Tibial artery (tissue), 4 donors: ENCODE results near the gene CA9.

ENCODE experiments used
- DNase-seq, 2 donors: peaks; one replicate each; pipeline ENCODE4 v3.0.0-alpha.2; 2019
- H3K27ac ChIP-seq, 2 donors: fragments of 200-600 bp; sonication (generic) in 1 of 2; 1 replicate in 1 of 2; 2 replicates in 1 of 2; pipeline ENCODE4 v1.5.1; 2018 to 2019; ENCODE audit warnings: mild to moderate bottlenecking in 1 of 2
- H3K27me3 ChIP-seq, 2 donors: fragments of 200-600 bp; sonication (generic) in 1 of 2; one replicate each; pipeline versions ENCODE4 v1.5.1 to v1.6.0; 2016 to 2019
- H3K36me3 ChIP-seq, 3 donors: fragments of 200-600 bp; sonication (generic) in 2 of 3; one replicate each; pipeline ENCODE4 v1.5.1; 2016 to 2019; ENCODE audit warnings: mild to moderate bottlenecking in 2 of 3
- H3K4me1 ChIP-seq, 4 donors: fragments of 200-600 bp; sonication (generic) in 2 of 4; 1 replicate in 3 of 4; 2 replicates in 1 of 4; pipeline ENCODE4 v1.5.1; 2016 to 2019
- H3K4me3 ChIP-seq, 2 donors: fragments of 200-600 bp; sonication (generic) in 1 of 2; 1 replicate in 1 of 2; 2 replicates in 1 of 2; pipeline ENCODE4 v1.5.1; 2018 to 2019; ENCODE audit warnings: mild to moderate bottlenecking in 2 of 2
- H3K9me3 ChIP-seq, 3 donors: fragments of 200-600 bp; sonication (generic) in 1 of 3; one replicate each; pipeline ENCODE4 v1.5.1; 2016 to 2019
- intact Hi-C: fragments of 100-400 bp; cut with DNase I; formaldehyde crosslinking; loops from one replicate; pipeline ENCODE4 v1.15.0; 2023; ENCODE audit warnings: low total_unique reads
- TF ChIP-seq, protein P1 (sequence below), 2 experiments: fragments of 200-600 bp in 1 of 2; fragments of 450-650 bp in 1 of 2; IDR thresholded peaks; one replicate each; pipeline ENCODE4 v1.5.1; 2017 to 2019; ENCODE audit warnings: antibody characterized with exemption in 2 of 2, mild to moderate bottlenecking in 1 of 2, moderate library complexity in 1 of 2

The CA9 gene

DNA sequence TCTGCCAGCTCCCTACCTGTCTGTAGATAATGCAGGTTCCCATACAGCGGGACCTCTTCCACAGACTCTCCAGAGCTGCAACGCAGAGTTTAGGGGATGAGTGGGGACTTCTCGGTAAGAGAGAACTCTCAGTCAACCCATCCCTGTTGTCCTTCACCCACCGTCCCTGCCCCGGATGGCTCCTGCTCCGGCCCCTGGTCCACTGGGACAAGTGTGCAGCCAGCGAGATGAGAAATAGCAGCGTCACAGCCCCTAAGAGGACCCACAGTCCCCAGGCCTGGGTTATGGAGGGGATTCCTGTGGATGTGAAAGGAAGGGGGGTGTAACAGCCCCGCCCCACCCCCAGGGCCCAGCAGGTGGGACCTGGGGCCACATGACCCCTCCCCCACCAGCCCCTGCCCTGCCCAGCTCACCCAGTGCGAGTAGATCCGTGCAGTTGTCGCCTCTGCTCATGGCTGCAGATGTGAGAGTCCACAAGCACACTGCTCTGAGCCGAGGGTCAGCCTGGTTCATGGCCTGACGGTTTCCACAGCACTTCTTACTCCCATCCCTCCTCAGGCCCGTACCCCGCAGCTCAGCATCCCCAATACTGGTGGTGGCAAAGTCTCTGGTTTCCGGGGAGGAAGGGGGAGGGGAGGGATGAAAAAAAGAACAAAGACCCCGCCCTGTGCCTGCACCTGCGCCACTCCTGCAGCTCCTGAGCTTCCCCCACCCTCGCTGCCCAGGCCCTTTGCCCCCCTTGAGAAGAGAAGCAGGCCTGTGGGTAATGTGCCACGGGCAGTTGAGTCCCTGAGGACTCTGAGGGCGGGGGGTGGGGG, 23.2 kb upstream of the CA9 start, which contains the start of gene SIT1:
TSS of gene SIT1 (minus strand) at position 591 of the 818 bp plus-strand sequence. CDS start at position 513, 78 bp downstream.
- H3K27ac ChIP-seq: peak within 1 kb of the TSS; percentile 55 to 70
- peaks cover 0 to 20% (median 10%) of the 10 kb centered on the region in 4 donors for H3K4me1 ChIP-seq
- H3K4me3 ChIP-seq: peak within 1 kb of the TSS in 1 of 2 donors; percentile 8
- no peaks in the 10 kb centered on the region for H3K27me3 ChIP-seq
- TF ChIP-seq, protein P1, sequence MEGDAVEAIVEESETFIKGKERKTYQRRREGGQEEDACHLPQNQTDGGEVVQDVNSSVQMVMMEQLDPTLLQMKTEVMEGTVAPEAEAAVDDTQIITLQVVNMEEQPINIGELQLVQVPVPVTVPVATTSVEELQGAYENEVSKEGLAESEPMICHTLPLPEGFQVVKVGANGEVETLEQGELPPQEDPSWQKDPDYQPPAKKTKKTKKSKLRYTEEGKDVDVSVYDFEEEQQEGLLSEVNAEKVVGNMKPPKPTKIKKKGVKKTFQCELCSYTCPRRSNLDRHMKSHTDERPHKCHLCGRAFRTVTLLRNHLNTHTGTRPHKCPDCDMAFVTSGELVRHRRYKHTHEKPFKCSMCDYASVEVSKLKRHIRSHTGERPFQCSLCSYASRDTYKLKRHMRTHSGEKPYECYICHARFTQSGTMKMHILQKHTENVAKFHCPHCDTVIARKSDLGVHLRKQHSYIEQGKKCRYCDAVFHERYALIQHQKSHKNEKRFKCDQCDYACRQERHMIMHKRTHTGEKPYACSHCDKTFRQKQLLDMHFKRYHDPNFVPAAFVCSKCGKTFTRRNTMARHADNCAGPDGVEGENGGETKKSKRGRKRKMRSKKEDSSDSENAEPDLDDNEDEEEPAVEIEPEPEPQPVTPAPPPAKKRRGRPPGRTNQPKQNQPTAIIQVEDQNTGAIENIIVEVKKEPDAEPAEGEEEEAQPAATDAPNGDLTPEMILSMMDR (IDR thresholded peaks at IDR 0.05): no peak
- no peaks in the 10 kb centered on the region for H3K9me3 ChIP-seq
- intact Hi-C loops: no loop called here
- DNase-seq: peak in 1 of 2 donors; percentile 66
- no peaks in the 10 kb centered on the region for H3K36me3 ChIP-seq

DNA sequence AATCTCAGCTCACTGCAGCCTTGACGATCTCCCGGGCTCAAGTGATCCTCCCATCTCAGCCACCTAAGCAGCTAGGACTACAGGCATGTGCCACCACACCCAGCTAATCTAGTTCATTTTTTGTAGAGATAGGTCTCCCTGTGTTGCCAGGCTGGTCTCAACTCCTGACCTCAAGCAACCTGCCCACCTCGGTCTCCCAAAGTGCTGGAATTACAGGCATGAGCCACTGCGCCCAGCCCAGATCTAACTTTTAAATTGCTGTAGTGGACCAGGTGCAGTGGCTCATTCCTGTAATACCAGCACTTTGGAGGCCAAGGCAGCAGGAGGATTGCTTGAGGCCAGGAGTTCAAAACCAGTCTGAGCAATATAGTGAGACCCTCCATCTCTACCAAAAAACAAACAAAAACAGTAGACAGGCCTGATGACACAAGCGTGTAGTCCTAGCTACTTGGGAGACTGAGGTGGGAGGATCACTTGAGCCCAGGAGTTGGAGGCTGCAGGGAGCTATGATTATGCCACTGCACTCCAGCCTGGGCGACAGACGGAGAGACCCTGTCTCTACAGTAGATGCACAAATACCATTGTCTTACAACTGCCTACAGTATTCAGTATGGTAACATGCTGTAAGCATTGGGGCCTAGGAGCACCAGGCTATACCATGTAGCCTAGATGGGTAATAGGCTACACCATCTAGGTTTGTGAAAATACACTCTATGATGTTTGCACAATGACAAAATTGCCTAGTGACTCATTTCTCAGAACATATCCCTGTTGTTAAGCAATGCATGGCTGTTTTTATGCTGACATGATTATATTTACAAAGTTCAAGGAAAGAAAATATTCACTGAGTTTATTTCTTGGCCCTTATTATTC, 21.5 kb upstream of the CA9 start:
- H3K36me3 ChIP-seq: no peaks in the 10 kb centered on the region
- H3K4me3 ChIP-seq: no peak overlapping the region
- DNase-seq: peak in 1 of 2 donors; percentile 48
- TF ChIP-seq, protein P1 (IDR thresholded peaks at IDR 0.05): no peak
- intact Hi-C loops: no loop called here
- no peaks in the 10 kb centered on the region for H3K27me3 ChIP-seq
- H3K9me3 ChIP-seq: no peaks in the 10 kb centered on the region
- peaks cover 0 to 19% (median 6%) of the 10 kb centered on the region in 4 donors for H3K4me1 ChIP-seq
- H3K27ac ChIP-seq: no peak overlapping the region

DNA sequence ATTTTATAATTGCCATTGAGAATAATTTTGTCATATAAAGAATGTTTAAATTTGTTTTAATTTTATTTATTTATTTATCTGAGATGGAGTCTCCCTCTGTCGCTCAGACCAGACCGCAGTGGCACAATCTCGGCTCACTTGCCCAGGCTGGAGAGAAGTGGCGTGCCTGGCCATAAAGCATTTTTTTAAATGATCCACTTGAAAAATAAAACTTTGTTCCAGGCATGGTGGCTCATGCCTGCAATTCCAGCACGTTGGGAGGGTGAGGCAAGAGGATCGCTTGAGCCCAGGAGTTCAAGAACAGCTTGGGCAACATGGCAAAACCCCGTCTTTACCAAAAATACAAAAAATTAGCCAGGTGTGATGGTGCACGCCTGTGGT, 20.9 kb upstream of the CA9 start:
- no peaks in the 10 kb centered on the region for H3K27me3 ChIP-seq
- peak in 1 of 2 donors; percentile 41 for DNase-seq
- H3K36me3 ChIP-seq: no peaks in the 10 kb centered on the region
- peaks cover 0 to 17% (median 3%) of the 10 kb centered on the region in 4 donors for H3K4me1 ChIP-seq
- H3K9me3 ChIP-seq: no peaks in the 10 kb centered on the region
- TF ChIP-seq, protein P1 (IDR thresholded peaks at IDR 0.05): no peak
- intact Hi-C loops: no loop called here
- H3K27ac ChIP-seq: no peak overlapping the region
- H3K4me3 ChIP-seq: no peak overlapping the region

DNA sequence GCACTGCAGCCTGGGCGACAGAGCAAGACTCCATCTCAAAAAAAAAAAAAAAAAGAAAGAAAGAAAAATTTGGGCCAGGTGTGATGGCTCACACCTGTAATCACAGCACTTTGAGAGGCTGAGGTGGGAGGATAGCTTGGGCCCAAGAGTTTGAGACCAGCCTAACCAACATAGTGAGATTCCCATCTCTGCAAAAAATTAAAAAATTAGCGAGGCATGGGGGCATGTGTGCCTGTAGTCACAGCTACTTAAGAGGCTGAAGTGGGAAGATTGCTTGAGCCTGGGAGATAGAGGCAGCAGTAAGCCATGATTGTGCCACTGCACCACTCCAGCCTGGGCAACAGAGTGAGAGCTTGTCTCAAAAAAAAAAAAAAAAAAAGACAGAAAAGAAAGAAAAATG, 20.1 kb upstream of the CA9 start:
- TF ChIP-seq, protein P1 (IDR thresholded peaks at IDR 0.05): no peak
- Histone ChIP-seq H3K9me3 (no peaks in the 10 kb centered on the region), H3K27ac (no peak overlapping the region), H3K4me3 (no peak overlapping the region), H3K36me3 (peaks cover 0 to 3% (median 0%) of the 10 kb centered on the region in 3 donors), H3K4me1 (peaks cover 0 to 17% (median 3%) of the 10 kb centered on the region in 4 donors), H3K27me3 (no peaks in the 10 kb centered on the region)
- intact Hi-C loops: no loop called here
- DNase-seq: no peak

DNA sequence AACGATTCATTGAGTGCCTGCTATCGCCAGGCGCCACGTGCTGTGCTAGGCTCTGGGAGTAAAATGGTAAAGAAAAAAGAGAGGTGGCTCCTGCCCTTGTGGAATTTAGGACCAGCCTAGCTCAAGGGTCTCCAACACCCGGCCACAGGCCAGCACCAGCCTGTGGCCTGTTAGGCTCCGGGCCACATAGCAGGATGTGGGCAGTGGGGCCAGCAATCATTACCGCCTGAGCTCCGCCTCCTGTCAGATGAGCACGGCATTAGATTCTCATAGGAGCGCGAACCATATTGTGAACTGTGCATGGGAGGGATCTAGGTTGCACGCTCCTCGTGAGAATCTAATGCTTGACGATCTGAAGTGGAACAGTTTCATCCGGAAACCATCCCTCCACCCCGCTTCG, 17.4 kb upstream of the CA9 start:
- Histone ChIP-seq H3K9me3 (no peaks in the 10 kb centered on the region), H3K4me1 (peaks cover 0 to 29% (median 16%) of the 10 kb centered on the region in 4 donors), H3K27ac (peak overlapping the region; percentile 99 to 100), H3K4me3 (no peak overlapping the region), H3K27me3 (no peaks in the 10 kb centered on the region), H3K36me3 (peaks cover 15 to 21% (median 15%) of the 10 kb centered on the region in 3 donors)
- intact Hi-C loops: no loop called here
- DNase-seq: peak in 1 of 2 donors; percentile 63
- TF ChIP-seq, protein P1 (IDR thresholded peaks at IDR 0.05): no peak
